Activated T-cell treated with anti-CD3 and anti-CD28 coated beads, Interleukin-2, amount 50 U/mL, for 24 hours (primary cell): ENCODE data around the gene TANK.
"Not testable (repeated sequence)": the region's sequence is repeated elsewhere in the genome, so short reads cannot be mapped to it uniquely, and the experiment has no call there.

ENCODE experiments used
- DNase-seq: peaks from one replicate; pipeline ENCODE4 v3.0.0-alpha.2; 2020
- H3K27ac Mint-ChIP-seq: 2 replicates; pipeline ENCODE4 v1.8.0; 2020; ENCODE audit warnings: mild to moderate bottlenecking, mixed read lengths
- H3K27me3 Mint-ChIP-seq: 2 replicates; pipeline ENCODE4 v1.8.0; 2020; ENCODE audit warnings: mixed read lengths
- H3K36me3 Mint-ChIP-seq: 2 replicates; pipeline ENCODE4 v1.8.0; 2020; ENCODE audit warnings: low read depth, mixed read lengths
- H3K4me1 Mint-ChIP-seq: 2 replicates; pipeline ENCODE4 v1.8.0; 2020; ENCODE audit warnings: low read depth, mixed read lengths
- H3K4me3 Mint-ChIP-seq: 2 replicates; pipeline ENCODE4 v1.8.0; 2020; ENCODE audit warnings: mild to moderate bottlenecking, moderate library complexity, mixed read lengths
- H3K9me3 Mint-ChIP-seq: 2 replicates; pipeline ENCODE4 v1.8.0; 2020; ENCODE audit warnings: mixed read lengths

The TANK gene

DNA sequence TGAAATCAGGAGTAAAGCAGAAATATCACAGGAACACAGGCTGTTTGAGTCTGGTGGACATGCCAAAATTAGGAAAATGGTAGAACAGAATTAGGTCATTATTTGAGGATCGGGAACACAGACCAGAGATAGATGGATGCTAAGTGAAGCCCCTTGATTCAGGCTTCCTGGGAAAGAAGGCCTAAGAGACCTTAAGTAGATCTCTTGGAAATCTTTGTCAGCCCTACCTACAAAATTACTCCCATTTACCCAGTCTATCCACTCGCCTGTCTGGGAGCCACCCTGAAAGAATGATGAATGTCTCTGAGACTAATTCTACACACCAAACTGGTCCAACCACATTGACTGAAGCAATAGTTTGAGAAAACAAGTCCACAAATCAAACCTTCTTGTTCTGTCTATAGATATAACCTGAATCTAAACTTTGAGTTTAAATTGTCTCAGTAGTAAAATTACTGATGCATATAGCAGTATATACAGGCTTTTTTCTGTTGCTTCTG lies 36.6 kb upstream of the TANK start:
- no peak for DNase-seq

DNA sequence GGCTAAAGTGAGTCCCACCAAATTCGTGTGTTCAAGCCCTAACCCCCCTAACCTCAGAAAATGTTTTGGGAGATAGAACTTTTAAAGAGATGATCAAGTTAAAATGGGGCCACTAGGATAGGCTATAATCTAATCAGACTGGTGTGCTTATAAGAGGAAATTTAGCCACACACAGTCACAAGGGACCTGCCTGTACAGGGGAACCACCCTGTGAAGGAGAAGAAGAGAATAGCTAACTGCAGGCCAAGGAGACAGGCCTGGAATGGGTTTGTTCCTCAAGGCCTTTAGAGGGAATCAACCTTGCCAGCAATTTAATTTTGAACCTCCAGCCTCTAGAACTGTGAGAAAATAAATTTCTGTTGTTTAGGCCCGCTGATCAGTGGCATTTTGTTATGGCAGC lies 36.0 kb upstream of the TANK start:
- peaks cover 30% of the 10 kb centered on the region for H3K4me1 Mint-ChIP-seq
- no peaks in the 10 kb centered on the region for H3K36me3 Mint-ChIP-seq
- H3K27ac Mint-ChIP-seq = no peak overlapping the region
- no peak overlapping the region for H3K4me3 Mint-ChIP-seq
- H3K27me3 Mint-ChIP-seq = no peaks in the 10 kb centered on the region
- no peaks in the 10 kb centered on the region for H3K9me3 Mint-ChIP-seq
- no peak for DNase-seq

More for the DNA sequence above, 36.6 kb upstream of the TANK start:
- Mint-ChIP-seq H3K4me3 (peak overlapping the region; percentile 41), H3K4me1 (peaks cover 25% of the 10 kb centered on the region), H3K27ac (peak overlapping the region; percentile 54), H3K27me3 (no peaks in the 10 kb centered on the region), H3K36me3 (no peaks in the 10 kb centered on the region), H3K9me3 (no peaks in the 10 kb centered on the region)

- no peaks in the 10 kb centered on the region for H3K27me3 Mint-ChIP-seq
- H3K9me3 Mint-ChIP-seq = peaks cover 3% of the 10 kb centered on the region
- DNase-seq = no peak
- no peak overlapping the region for H3K4me3 Mint-ChIP-seq
- no peaks in the 10 kb centered on the region for H3K36me3 Mint-ChIP-seq
- H3K4me1 Mint-ChIP-seq = peaks cover 15% of the 10 kb centered on the region
- no peak overlapping the region for H3K27ac Mint-ChIP-seq
Observed at GRCh38 chr2:161128885-161129284, 31.3 kb upstream of the TANK start.

- Mint-ChIP-seq H3K4me1 (peaks cover 21% of the 10 kb centered on the region), H3K27me3 (no peaks in the 10 kb centered on the region), H3K9me3 (peaks cover 3% of the 10 kb centered on the region), H3K36me3 (no peaks in the 10 kb centered on the region), H3K27ac (no peak overlapping the region), H3K4me3 (no peak overlapping the region)
- no peak for DNase-seq
Observed at GRCh38 chr2:161130354-161130753, 29.9 kb upstream of the TANK start.

DNA sequence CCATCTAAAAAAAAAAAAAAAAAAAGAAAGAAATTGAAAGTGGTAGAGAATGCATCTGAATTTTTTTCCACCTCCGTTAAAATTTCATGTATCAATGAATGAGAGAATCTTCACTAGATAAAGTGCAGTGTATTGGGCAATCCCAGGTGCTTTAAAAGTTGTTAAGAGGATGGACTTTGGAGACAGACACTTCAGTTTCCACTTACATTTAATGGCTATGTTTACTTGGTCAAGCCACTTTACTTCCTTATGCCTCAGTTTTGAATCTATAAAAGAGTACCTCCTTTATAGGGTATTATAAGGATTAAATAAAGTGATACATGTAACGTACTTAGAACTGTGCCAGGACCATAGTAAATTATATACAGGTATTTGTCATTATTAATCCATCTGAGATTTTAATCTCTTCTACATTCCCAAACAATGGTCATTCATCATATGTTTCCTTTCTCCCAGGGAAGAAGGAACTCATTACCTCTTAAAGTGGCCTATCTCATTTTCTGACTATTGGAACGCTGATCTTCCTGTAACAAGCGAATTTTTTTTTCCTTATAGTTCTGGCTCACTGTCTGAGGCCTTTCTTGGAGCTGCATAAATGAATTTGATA lies 29.1 kb upstream of the TANK start:
- no peaks in the 10 kb centered on the region for H3K36me3 Mint-ChIP-seq
- peaks cover 3% of the 10 kb centered on the region for H3K9me3 Mint-ChIP-seq
- DNase-seq = no peak

DNA sequence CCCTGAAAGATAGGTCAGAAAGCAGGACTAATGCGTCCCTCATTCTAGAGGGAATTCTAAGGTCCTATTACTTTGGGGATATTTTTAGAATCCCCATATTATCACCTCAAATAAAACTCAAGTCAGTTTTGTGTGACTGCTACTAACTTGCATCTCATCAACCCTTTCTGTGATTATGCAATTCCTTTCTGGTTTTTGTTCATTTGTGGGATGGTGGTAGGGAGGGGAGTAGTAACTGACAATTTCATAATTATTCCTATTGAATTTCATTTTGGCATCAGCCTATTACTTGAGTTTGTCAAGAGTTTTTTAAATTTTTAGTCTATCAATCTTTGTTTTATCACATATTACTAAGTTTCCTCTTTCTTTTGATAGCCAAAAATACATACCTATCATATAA lies 28.4 kb upstream of the TANK start:
- DNase-seq = no peak
- peaks cover 3% of the 10 kb centered on the region for H3K9me3 Mint-ChIP-seq
- H3K36me3 Mint-ChIP-seq = no peaks in the 10 kb centered on the region
- no peaks in the 10 kb centered on the region for H3K27me3 Mint-ChIP-seq
- peaks cover 34% of the 10 kb centered on the region for H3K4me1 Mint-ChIP-seq
- H3K27ac Mint-ChIP-seq = no peak overlapping the region
- no peak overlapping the region for H3K4me3 Mint-ChIP-seq

More for the DNA sequence above, 29.1 kb upstream of the TANK start:
- H3K4me3 Mint-ChIP-seq = no peak overlapping the region
- H3K27ac Mint-ChIP-seq = no peak overlapping the region
- peaks cover 28% of the 10 kb centered on the region for H3K4me1 Mint-ChIP-seq
- H3K27me3 Mint-ChIP-seq = no peaks in the 10 kb centered on the region

DNA sequence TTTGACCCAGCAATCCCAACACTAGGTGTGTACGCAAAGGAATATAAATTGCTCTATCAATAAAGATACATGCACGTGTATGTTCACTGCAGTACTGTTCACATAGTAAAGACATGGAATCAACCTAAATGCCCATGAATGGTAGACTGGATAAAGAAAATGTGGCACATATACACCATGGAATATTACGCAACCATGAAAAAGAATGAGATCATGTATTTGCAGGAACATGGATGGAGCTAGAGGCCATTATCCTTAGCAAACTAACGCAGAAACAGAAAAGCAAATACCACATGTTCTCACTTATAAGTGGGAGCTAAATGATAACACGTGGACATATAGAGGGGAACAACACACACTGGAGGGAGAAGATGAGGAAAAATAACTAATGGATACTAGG lies 27.8 kb upstream of the TANK start:
- H3K9me3 Mint-ChIP-seq, H3K36me3 Mint-ChIP-seq, H3K27me3 Mint-ChIP-seq, DNase-seq, H3K4me3 Mint-ChIP-seq, H3K27ac Mint-ChIP-seq: not testable (repeated sequence)
- H3K4me1 Mint-ChIP-seq = peaks cover 36% of the 10 kb centered on the region

- H3K9me3 Mint-ChIP-seq = peaks cover 3% of the 10 kb centered on the region
- no peak overlapping the region for H3K27ac Mint-ChIP-seq
- no peak overlapping the region for H3K4me3 Mint-ChIP-seq
- H3K36me3 Mint-ChIP-seq = peaks cover 2% of the 10 kb centered on the region
- peaks cover 39% of the 10 kb centered on the region for H3K4me1 Mint-ChIP-seq
- DNase-seq = no peak
- H3K27me3 Mint-ChIP-seq = no peaks in the 10 kb centered on the region
Observed at GRCh38 chr2:161133366-161133765, 26.9 kb upstream of the TANK start.

DNA sequence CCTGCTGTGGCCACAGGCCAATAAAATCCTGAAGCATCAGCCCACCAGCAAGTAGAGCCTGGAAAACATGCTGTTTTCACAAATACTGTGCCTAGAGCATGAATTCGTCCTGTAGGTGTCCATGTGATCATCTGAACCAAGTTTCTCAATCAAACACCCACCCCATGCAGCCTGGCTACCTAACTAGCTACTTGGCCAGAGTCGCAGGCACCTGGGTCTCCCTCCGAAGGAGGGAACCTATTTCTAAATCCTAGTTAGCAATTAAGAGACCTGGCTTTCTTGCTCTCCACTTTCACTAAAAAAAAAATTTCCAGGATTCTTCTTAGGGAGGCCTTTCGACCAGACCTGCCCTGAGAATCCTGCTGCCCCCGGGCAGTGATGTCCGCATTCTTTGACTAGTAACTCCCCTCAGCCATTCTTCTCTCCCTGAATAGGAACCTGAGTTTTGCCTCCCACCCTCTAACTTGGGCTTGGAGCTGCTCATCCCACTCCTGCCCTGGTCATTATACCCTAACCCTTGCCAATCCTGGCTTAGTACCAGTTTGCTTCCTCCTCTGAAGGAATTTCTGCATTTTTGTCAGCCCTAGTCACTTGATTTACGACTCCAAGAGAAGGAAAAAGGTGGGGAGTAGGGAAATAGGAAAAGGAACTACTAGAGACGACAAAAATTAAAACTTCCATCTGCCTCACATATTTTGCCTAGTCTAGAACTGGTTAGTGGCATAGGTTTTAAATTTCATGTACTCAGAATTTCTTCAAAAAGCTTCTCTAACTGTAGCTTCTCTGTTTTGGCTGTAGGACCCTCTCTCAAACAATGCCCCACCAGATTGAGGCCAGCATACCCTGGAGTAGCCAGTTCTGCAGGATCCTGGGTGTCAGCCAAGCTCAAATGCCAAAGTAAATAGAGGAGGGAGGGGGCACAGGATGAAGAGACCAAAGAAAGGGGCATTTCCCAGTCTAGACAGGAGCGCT lies 25.4 kb upstream of the TANK start:
- peak overlapping the region; percentile 13 for H3K4me3 Mint-ChIP-seq
- DNase-seq = no peak
- H3K36me3 Mint-ChIP-seq = peaks cover 3% of the 10 kb centered on the region
- peaks cover 3% of the 10 kb centered on the region for H3K9me3 Mint-ChIP-seq
- H3K4me1 Mint-ChIP-seq = peaks cover 45% of the 10 kb centered on the region
- no peaks in the 10 kb centered on the region for H3K27me3 Mint-ChIP-seq
- peak overlapping the region; percentile 22 for H3K27ac Mint-ChIP-seq

- H3K9me3 Mint-ChIP-seq = peaks cover 3% of the 10 kb centered on the region
- H3K4me3 Mint-ChIP-seq = peak overlapping the region; percentile 84
- H3K27me3 Mint-ChIP-seq = no peaks in the 10 kb centered on the region
- peaks cover 3% of the 10 kb centered on the region for H3K36me3 Mint-ChIP-seq
- H3K27ac Mint-ChIP-seq = peak overlapping the region; percentile 99
- peaks cover 53% of the 10 kb centered on the region for H3K4me1 Mint-ChIP-seq
- DNase-seq = no peak
Observed at GRCh38 chr2:161135951-161136593, 24.2 kb upstream of the TANK start.

DNA sequence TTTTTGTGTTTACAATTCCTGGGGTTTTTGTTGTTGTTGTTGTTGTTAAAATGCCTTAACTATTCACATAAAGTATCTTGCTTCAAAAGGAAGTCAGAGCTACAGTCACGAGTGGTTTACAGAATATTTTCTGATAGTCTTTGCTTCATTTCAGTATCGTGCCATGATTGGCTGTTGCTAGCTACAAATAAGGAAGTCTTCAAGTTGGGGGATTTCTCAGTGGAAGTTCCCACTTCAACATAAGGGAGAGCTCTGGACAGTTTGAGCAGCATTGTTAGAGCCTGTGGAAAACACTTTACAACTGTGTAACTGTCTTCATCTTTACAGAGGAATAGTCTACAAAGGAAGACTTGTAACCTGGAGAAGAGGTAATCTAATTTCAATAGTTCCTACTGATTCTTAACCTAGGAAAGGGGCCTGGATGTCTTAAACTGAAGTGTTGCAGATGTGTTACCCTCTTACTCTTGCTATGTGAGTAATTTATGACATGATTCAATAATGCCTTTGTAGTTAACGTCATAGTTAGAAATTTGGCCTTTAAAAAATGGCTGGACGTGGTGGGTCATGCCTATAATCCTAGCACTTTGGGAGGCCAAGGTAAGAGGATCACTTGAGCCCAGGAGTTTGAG lies 23.4 kb upstream of the TANK start:
- peaks cover 8% of the 10 kb centered on the region for H3K36me3 Mint-ChIP-seq
- peak overlapping the region; percentile 84 for H3K4me3 Mint-ChIP-seq
- H3K4me1 Mint-ChIP-seq = peaks cover 61% of the 10 kb centered on the region

DNA sequence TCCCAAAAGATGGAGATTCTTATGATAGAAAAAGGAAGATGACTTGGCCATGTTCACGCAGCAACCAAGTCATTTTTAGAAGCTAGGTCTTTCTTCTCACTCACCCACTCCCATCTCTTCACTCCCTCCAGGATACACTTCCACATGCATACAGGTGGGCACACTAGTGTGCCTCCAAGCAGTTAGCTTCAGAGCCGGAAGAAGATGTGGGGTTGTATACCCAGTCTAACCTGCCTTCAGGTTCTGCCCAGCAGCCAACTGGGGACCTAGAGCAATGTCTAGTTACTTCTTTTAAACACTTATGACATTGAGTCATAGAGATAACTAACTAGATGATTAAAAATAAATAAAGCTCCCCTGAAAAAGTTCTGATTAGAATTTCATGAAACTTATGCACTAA lies 21.8 kb upstream of the TANK start:
- Mint-ChIP-seq H3K27ac (peak overlapping the region; percentile 86), H3K27me3 (no peaks in the 10 kb centered on the region), H3K9me3 (peaks cover 4% of the 10 kb centered on the region), H3K4me3 (peak overlapping the region; percentile 84), H3K36me3 (peaks cover 8% of the 10 kb centered on the region), H3K4me1 (peaks cover 77% of the 10 kb centered on the region)
- no peak for DNase-seq

More for the DNA sequence above, 23.4 kb upstream of the TANK start:
- Mint-ChIP-seq H3K27ac (peak overlapping the region; percentile 99), H3K9me3 (peaks cover 7% of the 10 kb centered on the region), H3K27me3 (no peaks in the 10 kb centered on the region)
- no peak for DNase-seq

GRCh38 chr2:161139098-161139987 lies 20.9 kb upstream of the TANK start:
- peak overlapping the region; percentile 84 for H3K4me3 Mint-ChIP-seq
- peaks cover 8% of the 10 kb centered on the region for H3K9me3 Mint-ChIP-seq
- no peaks in the 10 kb centered on the region for H3K27me3 Mint-ChIP-seq
- DNase-seq = no peak
- peak overlapping the region; percentile 86 for H3K27ac Mint-ChIP-seq
- peaks cover 84% of the 10 kb centered on the region for H3K4me1 Mint-ChIP-seq
- H3K36me3 Mint-ChIP-seq = peaks cover 14% of the 10 kb centered on the region
